OCI-LY3 (cell line): ENCODE measurements around the gene TMEM100.

Source experiments
- H2AFZ ChIP-seq: fragments of 200-600, 300-600 bp; shearing (Covaris generic); 2 replicates; pipeline ENCODE4 v1.6.0; 2014; ENCODE audit warnings: antibody characterized with exemption, low read depth, low read length
- H3K27ac ChIP-seq: fragments of 200-600, 300-600 bp; sonication (generic); 2 replicates; pipeline ENCODE4 v1.5.1; 2014; ENCODE audit warnings: mild to moderate bottlenecking, low read length, moderate library complexity, mixed read lengths
- H3K27me3 ChIP-seq: fragments of 200-600, 300-600 bp; sonication (generic); 2 replicates; pipeline ENCODE4 v1.6.1; 2014; ENCODE audit warnings: low read depth, low read length, mixed read lengths
- H3K36me3 ChIP-seq: fragments of 200-600, 300-600 bp; sonication (generic); replicated peaks from 2 replicates; pipeline ENCODE3; 2014; ENCODE audit warnings: low read depth, low read length, mixed read lengths
- H3K4me1 ChIP-seq: fragments of 300-600, 200-600 bp; sonication (generic); 2 replicates; pipeline ENCODE4 v1.6.1; 2014; ENCODE audit warnings: low read length, mixed read lengths
- H3K4me2 ChIP-seq: fragments of 200-600, 300-600 bp; sonication (generic); 2 replicates; pipeline ENCODE4 v1.6.1; 2014; ENCODE audit warnings: low read length, mixed read lengths
- H3K4me3 ChIP-seq: fragments of 300-600, 200-600 bp; sonication (generic); 2 replicates; pipeline ENCODE4 v1.5.1; 2014; ENCODE audit warnings: antibody characterized with exemption, mild to moderate bottlenecking, low read length, moderate library complexity
- H3K79me2 ChIP-seq: fragments of 300-600, 200-600 bp; shearing (Covaris generic); 2 replicates; pipeline ENCODE4 v1.6.1; 2014; ENCODE audit warnings: mild to moderate bottlenecking, low read length, mixed read lengths
- H3K9ac ChIP-seq: fragments of 300-600, 200-600 bp; shearing (Covaris generic); 2 replicates; pipeline ENCODE4 v1.6.0; 2014; ENCODE audit warnings: mild to moderate bottlenecking, low read length, moderate library complexity
- H3K9me3 ChIP-seq: fragments of 200-600, 300-600 bp; shearing (Covaris generic); 2 replicates; pipeline ENCODE4 v1.6.1; 2014; ENCODE audit warnings: low read length, mixed read lengths; ENCODE audit not compliant: insufficient read depth
- H4K20me1 ChIP-seq: fragments of 200-600, 300-600 bp; sonication (generic); 2 replicates; pipeline ENCODE4 v1.6.1; 2016; ENCODE audit warnings: low read length, mixed read lengths; ENCODE audit not compliant: insufficient read depth
- CTCF ChIP-seq: fragments of 200-600, 300-600 bp; sonication (generic); IDR thresholded peaks from 2 replicates; pipeline ENCODE4 v1.5.1; 2014; ENCODE audit warnings: antibody characterized with exemption, low read length, low read depth
- EZH2phosphoT487 ChIP-seq: fragments of 200-600 bp; shearing (Covaris generic); IDR thresholded peaks from 2 replicates; pipeline ENCODE4 v1.6.1; 2018; ENCODE audit warnings: antibody characterized with exemption, mixed run types, low read depth

Gene TMEM100

GRCh38 chr17:55680686-55681341 is 41.9 kb downstream of the TMEM100 start:
- H3K4me2 ChIP-seq: no peak overlapping the region
- H3K79me2 ChIP-seq: no peaks in the 10 kb centered on the region
- H3K4me1 ChIP-seq: no peaks in the 10 kb centered on the region; the same call in 1 of the 2 replicates
- H3K4me3 ChIP-seq: no peak overlapping the region
- no peaks in the 10 kb centered on the region for H4K20me1 ChIP-seq
- no peak overlapping the region for H2AFZ ChIP-seq
- no peaks in the 10 kb centered on the region for H3K36me3 ChIP-seq
- H3K27ac ChIP-seq: no peak overlapping the region
- no peaks in the 10 kb centered on the region for H3K9me3 ChIP-seq
- peaks cover 56% of the 10 kb centered on the region for H3K27me3 ChIP-seq
- no peak overlapping the region for H3K9ac ChIP-seq
- TF ChIP-seq EZH2phosphoT487 (no peak), CTCF (no peak)

- TF ChIP-seq CTCF: no peak
- no peak for TF ChIP-seq EZH2phosphoT487
- H3K4me2 ChIP-seq: no peak overlapping the region
- H3K27ac ChIP-seq: no peak overlapping the region
- no peak overlapping the region for H3K4me3 ChIP-seq
- H3K36me3 ChIP-seq: no peaks in the 10 kb centered on the region
- no peaks in the 10 kb centered on the region for H3K9me3 ChIP-seq
- H3K79me2 ChIP-seq: no peaks in the 10 kb centered on the region
- H3K4me1 ChIP-seq: no peaks in the 10 kb centered on the region; the same call in 1 of the 2 replicates
- no peaks in the 10 kb centered on the region for H4K20me1 ChIP-seq
- no peak overlapping the region for H2AFZ ChIP-seq
- H3K27me3 ChIP-seq: peaks cover 40% of the 10 kb centered on the region
- H3K9ac ChIP-seq: no peak overlapping the region
Measured at GRCh38 chr17:55677446-55677845, 45.2 kb downstream of the TMEM100 start.

- H3K4me3 ChIP-seq: no peak overlapping the region
- H3K9me3 ChIP-seq: no peaks in the 10 kb centered on the region
- no peaks in the 10 kb centered on the region for H4K20me1 ChIP-seq
- H2AFZ ChIP-seq: no peak overlapping the region
- H3K36me3 ChIP-seq: no peaks in the 10 kb centered on the region
- no peaks in the 10 kb centered on the region for H3K79me2 ChIP-seq
- peaks cover 34% of the 10 kb centered on the region for H3K27me3 ChIP-seq
- H3K9ac ChIP-seq: no peak overlapping the region
- no peaks in the 10 kb centered on the region for H3K4me1 ChIP-seq
- TF ChIP-seq EZH2phosphoT487 (no peak), CTCF (no peak)
- H3K4me2 ChIP-seq: no peak overlapping the region
- no peak overlapping the region for H3K27ac ChIP-seq
Measured at GRCh38 chr17:55676274-55676673, 46.4 kb downstream of the TMEM100 start.

GRCh38 chr17:55673743-55674506 is 48.7 kb downstream of the TMEM100 start:
- no peak overlapping the region for H3K4me2 ChIP-seq
- H3K27ac ChIP-seq: no peak overlapping the region
- no peaks in the 10 kb centered on the region for H3K9me3 ChIP-seq
- H4K20me1 ChIP-seq: no peaks in the 10 kb centered on the region
- no peaks in the 10 kb centered on the region for H3K79me2 ChIP-seq
- H3K36me3 ChIP-seq: no peaks in the 10 kb centered on the region
- H2AFZ ChIP-seq: no peak overlapping the region
- no peak overlapping the region for H3K9ac ChIP-seq
- no peak overlapping the region for H3K4me3 ChIP-seq
- no peaks in the 10 kb centered on the region for H3K4me1 ChIP-seq
- TF ChIP-seq EZH2phosphoT487: no peak
- TF ChIP-seq CTCF: no peak
- H3K27me3 ChIP-seq: peaks cover 34% of the 10 kb centered on the region
